Heart right ventricle (tissue), 16 donors: ENCODE measurements around the gene LAMA1. TPM values are rescaled to one million over a fixed set of nuclear protein-coding genes. Genes with fewer than 3 reads are reported as not detected.

Source experiments
- ATAC-seq, 8 donors: fragments of 200-7000 bp; cut with Tn5 transposase; one replicate each; pipeline ENCODE4 v1.9.1; 2020; ENCODE audit warnings: mild to moderate bottlenecking in 8 of 8, moderate library complexity in 8 of 8, moderate number of reproducible peaks in 1 of 8
- DNase-seq, 2 donors: peaks; one replicate each; pipeline ENCODE4 v3.0.0-alpha.2; 2020
- H3K27ac ChIP-seq, 10 donors: fragments of 200-600 bp; sonication (generic) in 2 of 10; one replicate each; pipeline versions ENCODE4 v1.5.0 to v1.8.0; 2020 to 2022; ENCODE audit warnings: mild to moderate bottlenecking in 3 of 10
- H3K27me3 ChIP-seq, 7 donors: fragments of 200-600 bp; one replicate each; pipeline ENCODE4 v1.8.0; 2021 to 2022; ENCODE audit warnings: mild to moderate bottlenecking in 2 of 7
- H3K36me3 ChIP-seq, 9 donors: fragments of 200-600 bp; sonication (generic) in 1 of 9; one replicate each; pipeline versions ENCODE4 v1.5.0 to v1.8.0; 2020 to 2022; ENCODE audit warnings: mild to moderate bottlenecking in 2 of 9
- H3K4me1 ChIP-seq, 9 donors: fragments of 200-600 bp; sonication (generic) in 1 of 9; one replicate each; pipeline versions ENCODE4 v1.5.0 to v1.8.0; 2020 to 2022; ENCODE audit warnings: mild to moderate bottlenecking in 4 of 9
- H3K4me3 ChIP-seq, 10 donors: fragments of 200-600 bp; sonication (generic) in 2 of 10; one replicate each; pipeline versions ENCODE4 v1.5.0 to v1.8.0; 2020 to 2022; ENCODE audit warnings: mild to moderate bottlenecking in 7 of 10, moderate library complexity in 2 of 10
- H3K9me3 ChIP-seq, 11 donors: fragments of 200-600 bp in 10 of 11; sonication (generic) in 2 of 11; one replicate each; pipeline versions ENCODE4 v1.5.0 to v1.8.0; 2013 to 2022; ENCODE audit warnings: mild to moderate bottlenecking in 2 of 11, control low read depth in 1 of 11, moderate library complexity in 1 of 11
- CTCF ChIP-seq, 9 donors: fragments of 200-600 bp; sonication (generic) in 2 of 9; IDR thresholded peaks; one replicate each; pipeline versions ENCODE4 v1.5.0 to v1.8.0; 2021 to 2022; ENCODE audit warnings: antibody characterized with exemption in 9 of 9, mild to moderate bottlenecking in 5 of 9, moderate library complexity in 1 of 9
- WGBS, 2 donors: extraction: QIAGEN DNeasy Blood & Tissue Kit; methylation state at CpG; one replicate each; pipeline ENCODE4 v1.1.7; 2013; ENCODE audit warnings: inconsistent platforms in 1 of 2; 5-methylcytosine and 5-hydroxymethylcytosine counted together
- intact Hi-C, 10 donors: fragments of 100-400 bp; cut with DNase I; formaldehyde crosslinking; loops; one replicate each; pipeline versions ENCODE4 v1.11.1 to v1.14.2; 2022
- polyA plus RNA-seq, 2 donors: library from polyadenylated mRNA; stranded (reverse); fragments of 200-250 nt; gene quantifications; one replicate each; pipeline ENCODE4 v1.2.3, GENCODE V29; 2013
- total RNA-seq, 10 donors: library from RNA; stranded (reverse); fragmentation: NEBNext Ultra II Directional in 3 of 10; extraction: Animal tissue kit (Norgen Biotek cat#: 25700) in 3 of 10; gene quantifications; one replicate each; pipeline versions ENCODE4 v1.2.1 to v1.2.4, GENCODE V29; 2021 to 2023
- donor health status: Arrhythmogenic right ventricular cardiomyopathy.
- donor health status: ischemic (EF 13 %, LVEDD 7.1; RV severe dilation, severe dysfunction).
- donor health status: healthy with polysubstance abuse.
- donor health status: DM: no; HTN: yes; CAD: no.
- donor health status: DM: no; HTN: no; CAD: no.
- donor health status: ischemic (EF 25% LVEDD 6.9; RV normal size, moderate dysfunction).
- donor health status: ischemic (EF 25% LVEDD 5.7; RV mildly dilated, moderate dysfunction).
- donor health status: healthy.
- donor health status: DM: yes; HTN: yes; CAD: no.
- donor health status: Ischemic cardiomyopathy.
- donor health status: ischemic (EF 35%, LVEDD 5.7; RV mildly dilated, moderate dysfunction).
- donor health status: nonischemic (EF 11% LVEDD 7.7; RV severe dilation, severe dysfunction).
- donor health status: DM: yes; HTN: yes; CAD: no.
- donor health status: PGD.
- donor health status: ischemic (EF 29% LVEDD 5.4; RV normal size, mild dysfunction).
- donor health status: nonischemic (EF 23%, LVEDD 6.1; RV moderate dilation, normal function).

LAMA1 gene
- total and polyA plus RNA-seq, 12 donors, result 0.05 to 0.82 (median 0.13) TPM; not detected in 4

GRCh38 chr18:7089369-7089768 is 28.2 kb downstream of the LAMA1 start:
- Histone ChIP-seq H3K36me3 (no peaks in the 10 kb centered on the region), H3K9me3 (no peaks in the 10 kb centered on the region), H3K4me3 (no peak overlapping the region), H3K27me3 (peaks cover 0 to 30% (median 0%) of the 10 kb centered on the region in 7 donors), H3K27ac (no peak overlapping the region), H3K4me1 (peaks cover 0 to 5% (median 0%) of the 10 kb centered on the region in 9 donors)
- no peak for TF ChIP-seq CTCF (IDR thresholded peaks at IDR 0.05)
- intact Hi-C loops, result no loop called here
- ATAC-seq (no peak), DNase-seq (no peak)
- WGBS, 2 donors, result 70 to 76% methylated on average over 8 of the region's 8 CpGs

- ATAC-seq, result peak in 1 of 8 donors; percentile 35
- WGBS, 2 donors, result 71 to 81% methylated on average over 6 of the region's 6 CpGs
- intact Hi-C loops, result no loop called here
- Histone ChIP-seq H3K27ac (peak overlapping the region in 3 of 10 donors; percentile 26 to 41 (median 33)), H3K36me3 (no peaks in the 10 kb centered on the region), H3K4me1 (peaks cover 0 to 11% (median 0%) of the 10 kb centered on the region in 9 donors), H3K27me3 (peaks cover 0 to 22% (median 0%) of the 10 kb centered on the region in 7 donors), H3K9me3 (no peaks in the 10 kb centered on the region), H3K4me3 (no peak overlapping the region)
- no peak for DNase-seq
- no peak for TF ChIP-seq CTCF (IDR thresholded peaks at IDR 0.05)
These were observed 33.2 kb downstream of the LAMA1 start for GRCh38 chr18:7084080-7085065.

- ATAC-seq (no peak), DNase-seq (no peak)
- Histone ChIP-seq H3K36me3 (no peaks in the 10 kb centered on the region), H3K4me3 (no peak overlapping the region), H3K27me3 (peaks cover 0 to 7% (median 0%) of the 10 kb centered on the region in 7 donors), H3K9me3 (no peaks in the 10 kb centered on the region), H3K27ac (no peak overlapping the region), H3K4me1 (peaks cover 0 to 11% (median 0%) of the 10 kb centered on the region in 9 donors)
- 93 to 97% methylated on average over 2 of the region's 2 CpGs for WGBS, 2 donors
- TF ChIP-seq CTCF (IDR thresholded peaks at IDR 0.05), result no peak
- intact Hi-C loops, result no loop called here
These were observed 34.9 kb downstream of the LAMA1 start for GRCh38 chr18:7082671-7083070.

GRCh38 chr18:7079231-7079630 is 38.4 kb downstream of the LAMA1 start:
- no peak for DNase-seq
- ATAC-seq, result no peak
- WGBS, 2 donors, result 86 to 87% methylated on average over 1 of the region's 1 CpG

More at GRCh38 chr18:7079231-7079630, 38.4 kb downstream of the LAMA1 start:
- TF ChIP-seq CTCF (IDR thresholded peaks at IDR 0.05), result no peak
- Histone ChIP-seq H3K4me3 (no peak overlapping the region), H3K36me3 (no peaks in the 10 kb centered on the region), H3K27ac (no peak overlapping the region), H3K27me3 (peaks cover 0 to 11% (median 0%) of the 10 kb centered on the region in 7 donors), H3K9me3 (no peaks in the 10 kb centered on the region), H3K4me1 (peaks cover 0 to 5% (median 0%) of the 10 kb centered on the region in 9 donors)
- intact Hi-C loops, result no loop called here
